ENCODE measurements around the gene PIAS4. TPM values are rescaled to one million over a fixed set of nuclear protein-coding genes. Genes with fewer than 3 reads are reported as not detected.
A peak's percentile ranks its signal among the peaks of the same experiment; 100 is the strongest.

Gene PIAS4
- total RNA-seq, 1 donor from 2014 or later, result 26.0 TPM

GRCh38 chr19:4061178-4061682 lies 53.7 kb downstream of the PIAS4 start:
- Histone ChIP-seq H3K36me3 (ENCODE audit: insufficient read depth, low read length) (no peaks in the 10 kb centered on the region), H3K9ac (ENCODE audit: low read length) (peak overlapping the region; percentile 38), H4K20me1 (ENCODE audit: insufficient read depth, low read length) (peaks cover 84% of the 10 kb centered on the region), H3K4me1 (ENCODE audit: insufficient read depth, low read length) (peaks cover 44% of the 10 kb centered on the region), H3K4me2 (ENCODE audit: low read length) (peak overlapping the region; percentile 57), H3K4me3 (ENCODE audit: insufficient read depth, low read depth, low read length) (no peak overlapping the region), H3K9me3 (ENCODE audit: insufficient read depth, low read depth, low read length) (no peaks in the 10 kb centered on the region), H3K27ac (ENCODE audit: low read depth, low read length) (no peak overlapping the region), H3K27me3 (ENCODE audit: insufficient read depth, low read length) (no peaks in the 10 kb centered on the region), H2AFZ (ENCODE audit: low read depth, low read length) (no peak overlapping the region), H3K79me2 (ENCODE audit: insufficient read depth, low read length) (peaks cover 87% of the 10 kb centered on the region)
- Mint-ChIP-seq H3K27me3 (ENCODE audit: low read depth, unreplicated experiment) (no peaks in the 10 kb centered on the region), H3K27ac (ENCODE audit: unreplicated experiment) (no peak overlapping the region), H3K4me1 (ENCODE audit: low read depth, unreplicated experiment) (peaks cover 9% of the 10 kb centered on the region), H3K4me3 (ENCODE audit: unreplicated experiment) (no peak overlapping the region), H3K9me3 (ENCODE audit: unreplicated experiment) (no peaks in the 10 kb centered on the region), H3K36me3 (ENCODE audit: low read depth, unreplicated experiment) (peaks cover 2% of the 10 kb centered on the region)
- TF ChIP-seq CTCF (IDR thresholded peaks at IDR 0.05; ENCODE audit: insufficient read depth, low read depth, low read length) (no peak), EZH2 (IDR thresholded peaks at IDR 0.05; ENCODE audit: insufficient read depth, low read length) (no peak)
- FAIRE-seq (no peak), DNase-seq (ENCODE audit: low read depth) (no peak)

- Mint-ChIP-seq H3K36me3 (ENCODE audit: low read depth, unreplicated experiment) (peaks cover 2% of the 10 kb centered on the region), H3K4me1 (ENCODE audit: low read depth, unreplicated experiment) (peaks cover 9% of the 10 kb centered on the region), H3K4me3 (ENCODE audit: unreplicated experiment) (no peak overlapping the region), H3K9me3 (ENCODE audit: unreplicated experiment) (no peaks in the 10 kb centered on the region), H3K27me3 (ENCODE audit: low read depth, unreplicated experiment) (no peaks in the 10 kb centered on the region), H3K27ac (ENCODE audit: unreplicated experiment) (no peak overlapping the region)
- no peak overlapping the region for H2AFZ ChIP-seq (ENCODE audit: low read depth, low read length)
- no peaks in the 10 kb centered on the region for H3K9me3 ChIP-seq (ENCODE audit: insufficient read depth, low read depth, low read length)
- peaks cover 81% of the 10 kb centered on the region for H3K79me2 ChIP-seq (ENCODE audit: insufficient read depth, low read length)
- no peaks in the 10 kb centered on the region for H3K36me3 ChIP-seq (ENCODE audit: insufficient read depth, low read length)
- peaks cover 44% of the 10 kb centered on the region for H3K4me1 ChIP-seq (ENCODE audit: insufficient read depth, low read length)
- H3K27me3 ChIP-seq (ENCODE audit: insufficient read depth, low read length), result no peaks in the 10 kb centered on the region
- FAIRE-seq (no peak), DNase-seq (ENCODE audit: low read depth) (no peak)
- peak overlapping the region; percentile 38 for H3K9ac ChIP-seq (ENCODE audit: low read length)
- TF ChIP-seq CTCF (IDR thresholded peaks at IDR 0.05; ENCODE audit: insufficient read depth, low read depth, low read length) (no peak), EZH2 (IDR thresholded peaks at IDR 0.05; ENCODE audit: insufficient read depth, low read length) (no peak)
- H3K27ac ChIP-seq (ENCODE audit: low read depth, low read length), result peak overlapping the region; percentile 31
- peaks cover 78% of the 10 kb centered on the region for H4K20me1 ChIP-seq (ENCODE audit: insufficient read depth, low read length)
- peak overlapping the region; percentile 57 for H3K4me2 ChIP-seq (ENCODE audit: low read length)
- no peak overlapping the region for H3K4me3 ChIP-seq (ENCODE audit: insufficient read depth, low read depth, low read length)
Observed at GRCh38 chr19:4061683-4062418, 54.3 kb downstream of the PIAS4 start.

Measured in astrocyte (in vitro differentiated cells and primary cell).